ENCODE measurements around the gene PRM1. TPM values are rescaled to one million over a fixed set of nuclear protein-coding genes. Genes with fewer than 3 reads are reported as not detected.

The PRM1 gene
- total and polyA plus RNA-seq, 2 of the 13 experiments (the other 11 are each of a cell fraction or from before 2014, with no cell fraction given), result not detected

- TF ChIP-seq LBX2 (CRISPR knock-in tag; IDR thresholded peaks at IDR 0.05; ENCODE audit: borderline replicate concordance), result peak; percentile 82; the same call in 1 of the 2 replicates
- TF ChIP-seq, protein P1, sequence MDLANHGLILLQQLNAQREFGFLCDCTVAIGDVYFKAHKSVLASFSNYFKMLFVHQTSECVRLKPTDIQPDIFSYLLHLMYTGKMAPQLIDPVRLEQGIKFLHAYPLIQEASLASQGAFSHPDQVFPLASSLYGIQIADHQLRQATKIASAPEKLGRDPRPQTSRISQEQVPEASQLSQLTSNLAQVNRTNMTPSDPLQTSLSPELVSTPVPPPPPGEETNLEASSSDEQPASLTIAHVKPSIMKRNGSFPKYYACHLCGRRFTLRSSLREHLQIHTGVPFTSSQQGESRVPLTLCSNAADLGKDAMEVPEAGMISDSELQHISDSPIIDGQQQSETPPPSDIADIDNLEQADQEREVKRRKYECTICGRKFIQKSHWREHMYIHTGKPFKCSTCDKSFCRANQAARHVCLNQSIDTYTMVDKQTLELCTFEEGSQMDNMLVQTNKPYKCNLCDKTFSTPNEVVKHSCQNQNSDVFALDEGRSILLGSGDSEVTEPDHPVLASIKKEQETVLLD (CRISPR knock-in tag; IDR thresholded peaks at IDR 0.05; ENCODE audit: low read depth), result no peak
- peak; percentile 70; the same call in 1 of the 2 replicates for TF ChIP-seq MXD1 (CRISPR knock-in tag; IDR thresholded peaks at IDR 0.05)
- TF ChIP-seq ZNF781 (CRISPR knock-in tag; IDR thresholded peaks at IDR 0.05; ENCODE audit: borderline replicate concordance, not compliant biosample characterization), result peak; percentile 65
- no peak; the same call in 1 of the 2 replicates for TF ChIP-seq ZNF441 (CRISPR knock-in tag; IDR thresholded peaks at IDR 0.05; ENCODE audit: borderline replicate concordance)
- TF ChIP-seq ZNF253 (CRISPR knock-in tag; IDR thresholded peaks at IDR 0.05; ENCODE audit: borderline replicate concordance), result no peak
- 0 out of 2 replicates have a peak, but pooled peaks have one; percentile 40 for TF ChIP-seq MEF2D (CRISPR knock-in tag; IDR thresholded peaks at IDR 0.05)
- no peak; the same call in 1 of the 2 replicates for TF ChIP-seq ZNF558 (CRISPR knock-in tag; IDR thresholded peaks at IDR 0.05; ENCODE audit: borderline replicate concordance)
- TF ChIP-seq CTCF (CRISPR knock-in tag; IDR thresholded peaks at IDR 0.05), result no peak
- peak; percentile 97; the same call in 1 of the 2 replicates for TF ChIP-seq ZNF850 (CRISPR knock-in tag; conservative IDR thresholded peaks at IDR 0.05)
- TF ChIP-seq, protein P2, sequence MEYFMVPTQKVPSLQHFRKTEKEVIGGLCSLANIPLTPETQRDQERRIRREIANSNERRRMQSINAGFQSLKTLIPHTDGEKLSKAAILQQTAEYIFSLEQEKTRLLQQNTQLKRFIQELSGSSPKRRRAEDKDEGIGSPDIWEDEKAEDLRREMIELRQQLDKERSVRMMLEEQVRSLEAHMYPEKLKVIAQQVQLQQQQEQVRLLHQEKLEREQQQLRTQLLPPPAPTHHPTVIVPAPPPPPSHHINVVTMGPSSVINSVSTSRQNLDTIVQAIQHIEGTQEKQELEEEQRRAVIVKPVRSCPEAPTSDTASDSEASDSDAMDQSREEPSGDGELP (IDR thresholded peaks at IDR 0.05; ENCODE audit: borderline replicate concordance, low read depth), result peak; percentile 2; the same call in 1 of the 2 replicates
- no peak for TF ChIP-seq SP1 (IDR thresholded peaks at IDR 0.05)
- TF ChIP-seq SP1 (CRISPR knock-in tag; IDR thresholded peaks at IDR 0.05), result peak; percentile 34; the same call in 1 of the 2 replicates
- no peak for TF ChIP-seq TAF15 (IDR thresholded peaks at IDR 0.05; ENCODE audit: low read depth, low read length, poor library complexity, severe bottlenecking)
- no peak for TF ChIP-seq MED1 (CRISPR knock-in tag; IDR thresholded peaks at IDR 0.05)
- TF ChIP-seq, protein P3, sequence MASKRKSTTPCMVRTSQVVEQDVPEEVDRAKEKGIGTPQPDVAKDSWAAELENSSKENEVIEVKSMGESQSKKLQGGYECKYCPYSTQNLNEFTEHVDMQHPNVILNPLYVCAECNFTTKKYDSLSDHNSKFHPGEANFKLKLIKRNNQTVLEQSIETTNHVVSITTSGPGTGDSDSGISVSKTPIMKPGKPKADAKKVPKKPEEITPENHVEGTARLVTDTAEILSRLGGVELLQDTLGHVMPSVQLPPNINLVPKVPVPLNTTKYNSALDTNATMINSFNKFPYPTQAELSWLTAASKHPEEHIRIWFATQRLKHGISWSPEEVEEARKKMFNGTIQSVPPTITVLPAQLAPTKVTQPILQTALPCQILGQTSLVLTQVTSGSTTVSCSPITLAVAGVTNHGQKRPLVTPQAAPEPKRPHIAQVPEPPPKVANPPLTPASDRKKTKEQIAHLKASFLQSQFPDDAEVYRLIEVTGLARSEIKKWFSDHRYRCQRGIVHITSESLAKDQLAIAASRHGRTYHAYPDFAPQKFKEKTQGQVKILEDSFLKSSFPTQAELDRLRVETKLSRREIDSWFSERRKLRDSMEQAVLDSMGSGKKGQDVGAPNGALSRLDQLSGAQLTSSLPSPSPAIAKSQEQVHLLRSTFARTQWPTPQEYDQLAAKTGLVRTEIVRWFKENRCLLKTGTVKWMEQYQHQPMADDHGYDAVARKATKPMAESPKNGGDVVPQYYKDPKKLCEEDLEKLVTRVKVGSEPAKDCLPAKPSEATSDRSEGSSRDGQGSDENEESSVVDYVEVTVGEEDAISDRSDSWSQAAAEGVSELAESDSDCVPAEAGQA (IDR thresholded peaks at IDR 0.05; ENCODE audit: low read depth), result no peak
- TF ChIP-seq, protein P3 (CRISPR knock-in tag; IDR thresholded peaks at IDR 0.05; ENCODE audit: borderline replicate concordance), result no peak
- peak; percentile 97 for TF ChIP-seq ZNF816 (CRISPR knock-in tag; IDR thresholded peaks at IDR 0.05; ENCODE audit: borderline replicate concordance)
These were observed 24.4 kb downstream of the PRM1 start (continued) for GRCh38 chr16:11256661-11257130.
